ENCODE data around the gene PCGF6.

Gene PCGF6

GRCh38 chr10:103254538-103255325 is 96.2 kb downstream of the PCGF6 start:
- DNase-seq, result no peak

- DNase-seq, result no peak
Measured at GRCh38 chr10:103254113-103254512, 96.8 kb downstream of the PCGF6 start.
